Stimulated activated CD8-positive, alpha-beta memory T cell treated with anti-CD3 and anti-CD28 coated beads, Interleukin-4, amount 100 ng/mL, for 24 hours (primary cell): ENCODE measurements around the gene CLRN2.
"Not testable (repeated sequence)": the region's sequence is repeated elsewhere in the genome, so short reads cannot be mapped to it uniquely, and the experiment has no call there.

ENCODE experiments used
- DNase-seq: peaks from one replicate; pipeline ENCODE4 v3.0.0-alpha.2; 2020; ENCODE audit warnings: low read depth

CLRN2 gene

DNA sequence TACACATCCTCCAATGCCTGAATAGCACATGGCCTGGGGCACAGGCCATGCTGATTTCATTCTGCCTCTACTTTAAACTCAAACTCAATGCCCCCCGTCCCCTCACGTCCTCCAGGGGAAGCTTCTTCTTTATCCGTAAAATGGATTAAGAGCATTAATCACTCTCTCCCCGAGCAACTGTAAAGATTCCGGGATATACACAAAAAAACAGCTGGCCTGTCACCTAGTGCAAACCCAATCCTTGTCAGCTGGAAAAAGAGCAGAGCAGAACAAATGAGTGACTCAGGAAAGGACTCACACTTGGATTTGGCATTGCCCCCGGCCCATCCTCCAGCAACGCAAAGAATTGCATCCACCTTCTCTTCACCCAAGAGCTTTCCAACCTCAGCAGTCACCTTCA is 10.9 kb upstream of the CLRN2 start:
- no peak for DNase-seq

DNA sequence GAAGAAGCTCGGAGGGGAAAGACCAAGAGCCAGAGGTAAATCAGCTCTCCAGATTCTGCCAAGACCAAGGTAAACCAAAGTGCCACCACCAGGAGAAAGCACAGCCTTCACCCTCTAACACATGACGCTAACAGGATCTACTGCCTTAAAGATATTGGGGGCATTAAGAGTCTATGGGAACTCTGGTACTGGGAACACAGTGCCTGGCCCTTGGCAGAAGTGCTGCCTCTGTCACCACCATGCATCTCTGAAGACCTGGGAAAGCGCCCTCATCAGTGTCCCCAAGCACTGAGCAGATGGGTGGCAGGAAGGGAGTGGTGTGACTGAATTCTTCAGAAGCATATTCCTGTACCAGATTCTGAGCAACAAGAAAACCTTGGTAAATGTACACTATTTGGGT is 4.4 kb upstream of the CLRN2 start:
- DNase-seq, result no peak

DNA sequence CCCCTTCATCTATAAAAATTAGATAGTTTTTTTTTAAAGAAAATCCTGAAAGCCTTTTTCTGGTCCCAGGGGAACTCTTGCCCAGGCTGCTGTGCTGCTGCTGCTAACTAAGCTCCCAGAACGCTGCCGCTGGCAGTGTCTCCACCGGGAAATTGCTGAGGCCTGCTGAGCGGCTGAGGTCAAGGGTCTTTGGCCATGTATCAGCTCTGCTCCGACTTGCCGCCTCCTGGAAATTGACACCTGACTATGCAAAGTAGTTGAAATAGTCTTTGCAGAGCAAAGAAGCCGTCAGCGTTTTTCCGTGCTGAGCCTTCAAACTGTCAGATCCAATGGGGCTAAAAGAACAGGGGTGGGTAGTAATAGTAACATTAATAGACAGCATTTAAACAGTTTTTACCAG is 3.9 kb upstream of the CLRN2 start:
- DNase-seq, result no peak

DNA sequence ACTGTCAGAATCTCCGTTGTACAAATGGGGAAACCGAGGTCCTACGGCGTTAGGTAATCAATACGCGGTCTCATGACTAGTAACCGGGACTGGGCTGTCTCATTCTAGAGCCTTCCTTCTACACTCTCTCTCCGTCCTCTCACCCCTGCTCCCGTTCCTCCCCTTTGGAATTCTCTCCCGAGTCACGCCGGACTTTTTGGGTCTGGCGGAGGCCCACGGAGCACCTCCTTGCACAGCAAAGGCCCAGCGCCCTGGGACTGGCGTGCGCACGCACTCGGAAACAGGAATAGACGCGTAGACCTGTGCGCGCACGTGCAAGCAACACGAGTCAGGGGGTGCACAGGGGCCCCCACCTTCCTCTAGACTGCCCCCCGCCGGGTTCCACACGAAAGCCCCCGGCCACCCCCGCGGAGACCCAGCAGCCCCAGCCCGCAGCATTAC is 3.4 kb upstream of the CLRN2 start:
- peak; percentile 51 for DNase-seq

DNA sequence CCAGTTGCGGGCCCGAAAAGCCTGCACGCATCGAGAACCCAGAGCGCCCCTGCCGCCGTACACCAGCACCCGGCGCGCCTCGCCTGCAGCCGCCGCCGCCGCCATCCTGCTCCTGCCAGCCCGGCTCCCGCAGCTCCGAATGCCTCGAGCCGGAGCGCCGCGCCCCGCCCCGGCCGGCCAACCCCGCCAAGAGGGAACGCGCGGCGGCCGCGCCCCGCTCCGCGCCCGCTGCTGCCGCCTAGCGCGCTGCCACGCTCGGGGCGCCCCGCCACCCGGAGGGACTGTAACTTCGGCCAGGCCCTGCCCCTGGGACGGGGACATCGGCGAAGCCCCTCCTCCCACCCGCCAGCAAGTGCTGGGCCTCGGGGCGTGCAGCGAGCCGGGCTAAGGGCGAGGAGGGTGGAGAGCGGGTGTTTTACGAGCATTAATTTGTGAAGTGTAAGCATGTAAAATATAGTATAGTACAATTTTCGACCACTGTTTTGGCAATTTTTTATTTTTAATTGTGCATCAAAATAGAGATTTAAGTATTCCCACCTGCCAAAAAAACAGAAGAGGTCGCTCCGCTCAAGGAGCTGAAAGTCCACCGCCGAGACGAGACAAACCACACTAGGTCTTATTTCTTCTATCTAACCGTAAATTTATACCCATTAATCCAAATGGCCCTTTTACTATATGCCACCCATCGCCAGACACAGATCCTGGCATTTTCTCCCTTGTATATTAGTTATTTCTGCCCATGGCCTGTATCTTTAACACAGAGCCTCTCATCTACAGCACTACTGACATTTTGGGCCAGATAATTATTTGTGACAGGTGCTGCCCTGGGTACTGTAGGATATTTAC is 2.8 kb upstream of the CLRN2 start, which contains the start of gene QDPR:
TSS of gene QDPR (minus strand) at position 141 of the 846 bp plus-strand sequence. CDS start at position 105, 36 bp downstream.
- peak; percentile 71 for DNase-seq

DNA sequence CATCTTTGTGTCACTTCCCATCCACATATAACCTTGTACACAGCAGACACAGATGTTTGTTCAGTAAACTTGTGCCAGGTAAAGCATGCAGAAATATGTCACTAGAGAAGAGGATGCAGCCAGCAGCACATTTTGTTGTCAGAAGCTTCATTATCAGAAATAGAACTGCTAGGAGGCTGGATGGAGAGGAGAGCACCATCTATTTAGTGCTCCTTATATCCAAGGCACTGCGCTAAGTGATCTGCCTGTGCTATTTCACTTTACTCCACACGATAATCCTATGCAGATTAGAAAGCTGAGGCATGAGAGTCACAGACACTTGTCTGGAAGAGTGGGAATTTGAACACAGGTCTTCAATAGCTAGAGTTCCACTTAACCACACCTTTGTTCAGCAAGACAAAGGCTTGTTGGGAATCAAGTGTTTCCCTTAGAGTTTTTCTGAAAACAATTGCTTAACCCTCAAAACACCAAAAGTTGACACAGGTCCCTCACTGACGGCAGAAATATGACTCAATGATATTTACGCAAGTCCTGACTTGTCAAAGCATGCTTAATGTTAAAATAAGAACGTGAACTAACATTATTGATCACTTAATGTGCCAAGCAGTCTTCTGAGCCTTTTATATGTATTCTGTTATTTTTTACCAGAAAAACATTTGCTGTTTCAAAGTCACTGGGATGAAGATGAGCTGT is 1.8 kb upstream of the CLRN2 start:
- no peak for DNase-seq

DNA sequence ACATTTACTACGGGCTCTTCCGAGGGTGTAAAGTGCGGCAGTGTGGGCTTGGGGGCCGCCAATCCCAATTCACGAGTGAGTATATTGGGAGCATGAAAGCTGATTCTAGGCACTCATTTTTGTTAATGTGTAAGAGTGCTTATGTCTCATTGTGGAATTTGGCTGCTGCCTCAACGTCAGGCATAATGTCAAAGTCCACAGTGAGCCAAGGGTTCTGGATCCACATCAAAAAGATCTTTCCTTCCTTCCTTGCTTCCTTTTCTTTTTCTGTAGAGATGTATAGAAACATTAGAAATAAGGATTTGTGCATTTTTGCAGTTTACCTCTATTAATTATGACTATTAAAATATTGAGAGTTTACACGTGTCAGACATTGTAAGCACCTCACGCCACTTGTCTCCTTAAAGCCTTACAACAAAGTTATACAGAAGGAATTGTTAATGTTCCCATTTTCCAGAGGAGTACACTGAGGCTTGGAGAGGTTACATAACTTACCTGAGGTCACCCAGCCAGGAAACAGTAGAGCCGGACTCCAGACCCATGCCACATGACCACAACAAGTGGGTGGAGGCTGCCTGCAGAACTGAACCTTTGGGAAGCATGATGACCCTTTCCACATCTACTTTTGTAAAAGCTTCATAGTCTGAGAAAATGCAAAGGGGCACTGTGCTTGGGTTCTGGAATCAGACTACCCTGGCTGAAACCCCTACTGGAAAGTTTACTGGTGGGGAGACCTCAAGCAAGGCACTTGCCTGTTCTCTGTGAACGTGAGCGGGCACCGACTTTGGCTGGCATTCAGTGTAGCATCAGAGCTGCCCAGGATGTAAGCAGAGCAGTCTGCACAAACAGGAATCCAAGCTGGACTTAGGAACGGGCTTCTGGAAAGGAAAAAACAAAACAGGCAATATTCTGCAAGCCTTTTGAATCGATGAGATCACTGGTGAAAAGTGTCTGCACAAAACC is 761 bp downstream of the CLRN2 start:
- DNase-seq, result no peak

DNA sequence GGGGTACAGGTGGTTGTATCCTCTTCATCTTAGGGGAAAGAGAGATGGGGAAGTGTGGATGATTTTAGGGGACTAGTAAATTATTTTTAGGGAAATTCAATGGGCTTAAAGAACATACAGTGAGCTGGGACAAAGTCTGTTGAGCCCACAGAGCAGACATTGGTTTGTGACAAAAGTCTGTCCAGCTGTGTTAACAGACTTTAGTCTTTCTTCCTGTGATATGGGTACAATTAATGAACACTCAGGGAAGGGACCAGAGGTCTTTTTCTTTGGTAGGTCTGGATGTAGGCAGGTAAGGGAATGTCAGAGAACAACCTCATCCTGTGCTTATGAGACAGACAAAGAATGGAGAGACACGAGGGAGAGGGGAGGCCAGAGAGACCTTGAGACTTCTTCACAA is 2.0 kb downstream of the CLRN2 start:
- DNase-seq, result no peak

DNA sequence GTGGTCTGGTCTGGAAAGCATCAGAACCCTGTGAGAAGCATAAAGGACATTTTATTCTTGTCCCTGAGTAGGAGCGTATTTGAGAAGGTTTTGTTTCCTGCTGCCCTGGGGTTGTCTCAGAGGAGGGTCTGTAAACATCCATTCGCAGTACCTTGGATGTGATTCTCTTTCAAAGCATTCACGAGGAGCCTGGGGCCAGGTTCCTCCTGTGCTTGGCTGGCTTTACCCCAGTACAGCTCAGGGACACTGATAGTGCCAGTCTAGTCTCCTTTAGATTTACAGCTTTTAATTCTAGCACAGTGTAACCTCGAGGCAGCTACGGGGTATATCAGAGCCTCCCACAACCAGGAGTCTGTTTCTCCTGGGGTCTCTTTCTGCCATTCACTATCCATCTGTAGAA is 2.7 kb downstream of the CLRN2 start:
- DNase-seq, result no peak

DNA sequence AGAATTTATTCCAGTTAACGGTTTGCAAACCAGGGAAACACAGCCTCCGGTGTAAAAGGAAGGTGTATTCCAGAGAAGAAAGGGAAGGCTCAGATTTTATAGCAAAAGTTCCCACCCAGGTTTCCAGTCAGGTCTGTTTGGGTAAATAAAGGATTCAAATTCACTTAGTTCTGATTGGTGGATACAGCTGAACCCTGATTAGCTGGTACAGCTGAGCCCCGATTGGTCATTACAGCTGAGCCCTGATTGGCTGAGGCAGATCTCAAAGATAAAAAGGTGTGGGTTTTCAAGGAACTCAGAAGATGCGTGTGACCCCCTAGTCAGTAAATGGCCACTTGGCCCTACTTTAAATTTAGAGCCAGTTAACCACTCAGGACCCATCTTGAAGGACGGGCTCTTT is 6.6 kb downstream of the CLRN2 start:
- DNase-seq, result no peak

DNA sequence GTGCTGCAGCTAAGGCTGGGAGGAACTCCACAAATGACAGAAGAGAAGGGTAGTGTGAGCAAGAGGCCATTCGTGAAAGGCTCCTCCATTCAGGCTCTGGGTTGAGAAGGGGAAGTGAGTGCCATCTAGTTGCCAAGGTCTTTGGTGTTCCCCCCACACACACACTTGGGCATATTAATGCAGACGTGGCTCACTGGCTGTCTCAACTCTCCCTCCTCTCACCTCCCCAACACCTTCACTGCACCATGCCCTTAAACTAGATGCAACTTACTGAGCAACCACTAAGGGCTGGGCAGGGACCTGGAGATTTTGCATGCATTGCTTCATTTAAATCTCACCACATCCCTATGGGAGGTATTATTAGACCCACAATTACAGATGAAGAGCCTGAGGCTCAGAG is 8.7 kb downstream of the CLRN2 start:
- DNase-seq, result no peak

DNA sequence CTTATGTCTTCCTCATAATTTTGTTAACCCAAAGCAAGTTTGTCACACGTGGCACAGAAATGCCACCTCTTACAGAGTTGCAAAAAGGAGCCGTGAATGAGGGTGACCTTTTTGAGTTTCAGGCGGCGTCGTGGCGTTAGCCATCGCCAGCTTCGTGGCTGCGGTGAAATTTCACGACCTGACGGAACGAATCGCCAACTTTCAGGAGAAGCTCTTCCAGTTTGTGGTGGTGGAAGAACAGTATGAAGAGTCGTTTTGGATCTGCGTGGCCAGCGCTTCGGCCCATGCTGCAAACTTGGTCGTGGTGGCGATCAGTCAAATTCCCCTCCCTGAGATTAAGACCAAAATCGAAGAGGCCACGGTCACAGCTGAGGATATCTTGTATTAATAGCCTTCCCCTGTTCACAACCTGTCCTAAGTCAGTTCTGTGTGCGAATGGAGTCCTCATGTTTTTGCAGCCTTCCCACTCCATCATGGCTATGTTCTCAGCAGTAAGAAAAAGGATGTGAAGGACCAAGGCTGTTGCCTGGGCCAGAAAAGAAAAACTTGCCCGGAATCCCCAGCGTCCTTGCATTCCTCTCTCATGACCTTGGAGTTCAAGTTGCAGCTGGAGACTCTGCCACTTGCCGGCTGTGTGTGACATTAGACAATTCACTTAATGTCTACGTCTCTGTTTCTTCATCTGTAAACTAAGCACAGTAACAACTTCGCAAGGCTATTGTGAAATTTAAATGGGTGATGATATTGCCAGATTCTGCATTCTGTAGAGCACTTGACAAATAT is 11.9 kb downstream of the CLRN2 start:
- DNase-seq, result no peak

DNA sequence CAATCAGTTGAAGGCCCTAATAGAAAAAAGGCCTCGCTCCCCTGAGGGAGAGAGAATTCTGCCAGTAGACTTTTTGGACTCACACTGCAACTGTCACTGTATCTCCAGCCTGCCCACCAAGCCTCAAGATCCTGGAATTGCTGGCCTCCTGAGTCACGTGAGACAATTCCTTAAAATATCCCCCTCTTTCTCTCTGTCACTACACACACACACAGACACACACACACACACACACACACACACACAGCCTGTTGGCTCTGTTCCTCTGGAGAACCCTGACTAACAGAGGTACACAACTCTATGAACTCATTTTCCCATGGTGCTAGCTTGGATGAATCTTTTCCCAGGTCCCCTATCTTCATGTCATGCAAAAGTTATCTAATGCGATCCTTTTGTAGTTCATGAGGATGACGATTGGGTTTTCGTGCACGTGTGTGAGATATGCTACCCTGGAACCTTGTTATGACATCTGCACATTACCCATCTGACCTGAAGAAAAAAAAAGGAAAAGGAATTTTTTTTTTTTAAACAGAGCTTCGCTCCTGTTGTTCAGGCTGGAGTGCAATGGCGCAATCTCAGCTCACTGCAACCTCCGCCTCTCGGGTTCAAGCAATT is 13.7 kb downstream of the CLRN2 start:
- DNase-seq, result no peak

DNA sequence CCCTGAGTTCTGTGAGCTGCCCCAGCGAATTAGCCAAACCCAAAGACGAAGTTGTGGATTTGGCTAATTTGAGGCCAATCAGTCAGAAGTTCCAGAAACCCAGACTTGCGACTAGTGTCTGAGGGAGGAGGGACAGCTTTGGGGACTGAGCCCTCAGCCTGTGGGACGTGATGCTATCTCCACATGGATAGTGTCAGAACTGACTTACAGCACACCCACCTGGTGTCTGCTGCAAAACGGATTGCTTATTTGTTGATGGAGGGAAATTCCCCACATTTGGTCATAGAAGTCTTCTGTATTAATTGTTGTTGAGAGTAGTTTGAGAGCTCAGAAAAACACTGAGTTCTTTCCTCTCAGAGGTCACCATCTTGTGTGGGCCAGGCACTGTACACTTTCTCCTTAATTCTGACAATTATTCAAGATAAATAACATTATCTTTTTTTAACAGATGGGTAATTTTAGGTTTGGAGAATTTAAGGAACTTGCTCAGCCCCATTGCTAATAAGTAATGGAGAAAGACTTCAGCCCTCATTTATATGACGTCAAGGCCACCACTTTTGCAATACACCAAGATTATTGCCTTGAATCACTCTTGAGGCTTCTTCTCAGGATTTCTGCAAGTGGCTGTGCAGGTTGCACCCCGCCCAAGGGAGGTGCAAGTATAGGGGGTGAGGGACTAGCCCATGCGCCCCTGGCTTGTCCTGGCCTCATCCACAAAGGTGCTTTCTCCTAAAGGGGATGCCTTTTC is 16.7 kb downstream of the CLRN2 start:
- no peak for DNase-seq

DNA sequence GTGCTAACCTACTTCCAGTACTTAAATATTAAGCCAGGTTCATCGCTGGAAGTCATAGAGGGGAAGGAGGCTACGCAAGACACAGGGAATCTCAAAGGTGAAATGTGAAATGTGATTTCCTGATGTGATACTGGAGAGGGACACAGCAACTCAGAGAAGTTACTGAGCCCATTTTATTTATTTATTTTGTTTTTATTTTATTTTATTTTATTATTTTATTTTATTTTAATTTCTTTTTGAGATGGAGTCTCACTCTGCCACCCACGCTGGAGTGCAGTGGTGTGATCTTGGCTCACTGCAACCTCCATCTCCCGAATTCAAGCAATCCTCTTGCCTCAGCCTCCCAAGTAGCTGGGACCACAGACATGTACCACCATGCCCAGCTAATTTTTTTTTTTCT is 19.7 kb downstream of the CLRN2 start:
- DNase-seq, result no peak

DNA sequence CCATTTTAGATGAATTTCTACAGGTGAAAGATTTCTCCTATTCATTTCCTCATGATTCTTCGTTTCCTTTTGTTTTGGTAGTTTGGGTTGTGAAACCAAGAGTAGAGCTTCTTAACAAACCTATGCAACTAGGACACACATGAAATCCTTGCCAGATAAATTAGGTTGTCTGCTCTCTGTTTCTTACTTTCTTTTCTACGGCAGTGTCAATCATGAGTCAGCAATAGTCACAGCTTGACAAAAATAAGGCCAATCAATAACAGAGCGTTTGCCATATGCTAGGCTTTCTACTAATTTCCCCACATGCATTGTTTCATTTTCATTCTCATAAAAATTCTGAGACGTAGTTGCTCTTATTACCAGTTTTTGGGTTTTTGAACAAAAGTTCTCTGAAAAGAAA is 20.3 kb downstream of the CLRN2 start:
- no peak for DNase-seq

DNA sequence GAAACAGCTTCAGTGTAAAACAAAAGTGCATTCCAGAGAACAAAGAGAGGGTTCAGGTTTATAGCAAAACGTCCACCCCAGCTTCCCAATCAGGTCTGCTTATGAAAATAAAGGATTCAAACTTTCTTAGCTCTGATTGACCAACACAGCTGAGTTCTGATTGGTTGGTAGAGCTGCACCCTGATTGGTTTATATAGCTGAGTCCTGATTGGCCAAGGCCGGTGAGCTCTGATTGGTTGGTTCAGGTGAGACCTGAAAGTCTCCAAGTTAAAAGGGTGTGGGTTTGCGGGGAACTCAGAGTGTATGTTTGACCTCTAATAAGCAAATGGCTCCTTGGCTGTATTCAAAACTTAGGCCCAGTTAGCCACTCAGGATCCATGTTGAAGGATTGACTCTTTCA is 20.9 kb downstream of the CLRN2 start:
- no peak for DNase-seq

DNA sequence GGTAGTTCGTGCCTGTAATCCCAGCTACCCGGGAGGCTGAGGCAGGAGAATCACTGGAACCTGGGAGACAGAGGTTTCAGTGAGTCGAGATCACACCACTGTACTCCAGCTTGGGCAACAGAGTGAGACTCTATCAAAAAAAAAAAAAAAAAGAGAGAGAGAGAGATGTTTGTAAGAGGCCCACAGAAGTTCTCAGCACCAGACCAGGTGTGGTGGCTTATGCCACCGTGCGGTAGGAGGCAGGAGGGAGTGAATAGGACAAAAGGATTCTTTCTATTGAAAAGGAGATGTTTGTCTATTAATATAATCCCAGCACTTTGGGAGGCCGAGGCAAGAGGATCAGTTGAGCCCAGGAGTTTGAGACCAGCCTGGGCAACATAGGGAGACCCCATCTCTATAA is 22.1 kb downstream of the CLRN2 start:
- DNase-seq, result not testable (repeated sequence)

DNA sequence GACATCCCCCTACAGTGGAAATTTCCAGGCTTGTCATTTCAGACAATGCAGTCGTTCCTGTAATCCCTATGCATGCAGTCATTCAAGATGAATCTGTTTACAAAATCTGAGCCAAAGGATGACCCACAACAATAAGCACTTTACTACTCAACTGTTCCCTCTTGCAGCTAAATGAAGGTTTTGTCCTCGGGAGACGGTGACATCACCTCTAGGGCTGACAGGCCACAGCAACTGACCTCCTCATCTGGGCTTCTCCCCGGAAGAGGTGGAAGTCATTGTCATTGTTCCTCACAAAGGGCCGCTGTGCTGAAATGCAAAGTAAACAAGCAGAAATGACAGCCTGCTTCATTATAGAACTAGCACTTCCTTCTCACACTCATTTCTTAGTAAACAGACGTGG is 29.2 kb downstream of the CLRN2 start:
- no peak for DNase-seq

DNA sequence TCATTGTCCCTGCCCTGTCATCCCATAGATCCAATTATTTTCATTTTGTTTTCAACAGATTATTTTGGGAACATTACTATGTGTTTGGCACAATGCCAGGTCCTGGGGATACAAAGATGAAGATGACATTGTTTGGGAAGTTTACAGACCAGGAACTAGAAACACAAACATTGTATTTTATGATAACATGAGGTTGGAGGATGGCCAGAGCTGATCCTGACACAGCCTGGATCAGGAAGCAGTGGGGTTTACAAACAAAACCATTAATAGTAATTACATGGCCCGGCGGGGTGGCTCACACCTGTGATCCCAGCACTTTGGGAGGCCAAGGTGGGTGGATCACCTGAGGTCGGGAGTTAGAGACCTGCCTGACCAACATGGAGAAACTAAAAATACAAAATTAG is 29.9 kb downstream of the CLRN2 start:
- DNase-seq, result no peak
